ENCODE measurements around the gene ZIM2. TPM values are rescaled to one million over a fixed set of nuclear protein-coding genes. Genes with fewer than 3 reads are reported as not detected.

ZIM2 gene
- total RNA-seq, 1 donor from 2014 or later = not detected

GRCh38 chr19:56806639-56807038 lies 33.9 kb downstream of the ZIM2 start:
- DNase-seq = no peak

- no peak for DNase-seq
These were observed 62.2 kb downstream of the ZIM2 start for GRCh38 chr19:56778351-56778750.

- no peak for DNase-seq
These were observed 70.9 kb downstream of the ZIM2 start for GRCh38 chr19:56769650-56770049.

GRCh38 chr19:56765137-56765536 lies 75.4 kb downstream of the ZIM2 start:
- no peak for DNase-seq

- DNase-seq = no peak
These were observed 76.3 kb downstream of the ZIM2 start for GRCh38 chr19:56764196-56764695.

GRCh38 chr19:56760842-56761241 lies 79.7 kb downstream of the ZIM2 start:
- DNase-seq = no peak

GRCh38 chr19:56759531-56759930 lies 81.0 kb downstream of the ZIM2 start:
- no peak for DNase-seq

- DNase-seq = no peak
These were observed 89.4 kb downstream of the ZIM2 start for GRCh38 chr19:56751078-56751489.

GRCh38 chr19:56750658-56751057 lies 89.9 kb downstream of the ZIM2 start:
- no peak for DNase-seq

- peak; percentile 2 for DNase-seq
These were observed 92.1 kb downstream of the ZIM2 start for GRCh38 chr19:56748378-56748777.

GRCh38 chr19:56746367-56746766 lies 94.2 kb downstream of the ZIM2 start:
- no peak for DNase-seq

- DNase-seq = no peak
These were observed 100.0 kb downstream of the ZIM2 start for GRCh38 chr19:56740501-56740900.

- no peak for DNase-seq
These were observed 104.0 kb downstream of the ZIM2 start for GRCh38 chr19:56736571-56736970.

- DNase-seq = no peak
These were observed 107.5 kb downstream of the ZIM2 start for GRCh38 chr19:56732976-56733375.

- DNase-seq = no peak
These were observed 112.8 kb downstream of the ZIM2 start for GRCh38 chr19:56727677-56728076.

- no peak for DNase-seq
These were observed 114.6 kb downstream of the ZIM2 start for GRCh38 chr19:56725829-56726424.

Other genes starting within 250 kb of the ZIM2 start
- 14.7 and 19.1 TPM in 2 replicates for gene ZNF71, start 245.4 kb downstream of the ZIM2 start, total RNA-seq
- 0.17 and 0.33 TPM in 2 replicates for gene SMIM17, start 197.6 kb downstream of the ZIM2 start, total RNA-seq
- gene ZNF835, start 169.0 kb downstream of the ZIM2 start, total RNA-seq = 0.65 and 0.68 TPM in 2 replicates
- gene PEG3, start within 50 bp of the ZIM2 start, total RNA-seq = 0.68 and 2.2 TPM in 2 replicates